SK-N-SH (cell line): ENCODE results near the gene SIGLEC12. TPM values are rescaled to one million over a fixed set of nuclear protein-coding genes. Genes with fewer than 3 reads are reported as not detected.

Experiments
- CTCF ChIA-PET: fragments of 300-600, 350-600 bp; formaldehyde crosslinking; extraction: SDS; loops from one replicate; lab custom pipeline; 2021; lab: Yijun Ruan, JAX
- POLR2A ChIA-PET: fragments of 350-600 bp; sonication (Branson Sonifier 250); formaldehyde crosslinking; extraction: SDS; loops from one replicate; lab custom pipeline; 2020; ENCODE audit warnings: antibody characterized with exemption, inconsistent platforms; lab: Yijun Ruan, JAX
- DNase-seq: peaks from one replicate; pipeline ENCODE4 v3.0.0; 2012
- H2AFZ ChIP-seq: fragments of 200-600 bp; sonication (generic); 2 replicates; pipeline ENCODE4 v1.8.1; 2016; ENCODE audit warnings: antibody characterized with exemption, mild to moderate bottlenecking, low read depth
- H3F3A ChIP-seq: fragments of 200-600 bp; sonication (generic); replicated peaks from 2 replicates; pipeline ENCODE3; 2016; ENCODE audit warnings: antibody characterized with exemption, mild to moderate bottlenecking; ENCODE audit not compliant: insufficient read depth
- H3K27ac ChIP-seq, 2 experiments: fragments of 200-500 bp in 1 of 2; fragments of 200-600 bp in 1 of 2; sonication (Bioruptor generic) in 1 of 2; sonication (generic), shearing (Covaris generic) in 1 of 2; 2 replicates each; pipeline versions ENCODE4 v1.5.1 to v1.6.1; 2014 to 2016; ENCODE audit warnings: low read depth in 2 of 2, inconsistent platforms in 1 of 2, low read length in 1 of 2, mild to moderate bottlenecking in 1 of 2, mixed read lengths in 1 of 2
- H3K27me3 ChIP-seq: fragments of 200-600 bp; sonication (generic), shearing (Covaris generic); 2 replicates; pipeline ENCODE4 v1.6.1; 2016; ENCODE audit warnings: mixed run types; ENCODE audit not compliant: insufficient read depth
- H3K36me3 ChIP-seq, 2 experiments: fragments of 200-500 bp in 1 of 2; fragments of 200-600 bp in 1 of 2; sonication (Bioruptor generic) in 1 of 2; sonication (generic) in 1 of 2; replicated peaks in 1 of 2; 2 replicates each; pipeline versions ENCODE3 to v1.5.1; 2014 to 2016; ENCODE audit warnings: low read length in 1 of 2, mild to moderate bottlenecking in 1 of 2; ENCODE audit not compliant: insufficient read depth in 2 of 2, control insufficient read depth in 1 of 2
- H3K4me1 ChIP-seq, 2 experiments: fragments of 200-500 bp in 1 of 2; fragments of 200-600 bp in 1 of 2; sonication (Bioruptor generic) in 1 of 2; sonication (generic), shearing (Covaris generic) in 1 of 2; 2 replicates each; pipeline versions ENCODE4 v1.5.1 to v1.6.1; 2014 to 2016; ENCODE audit warnings: low read depth in 1 of 2, low read length in 1 of 2, mixed run types in 1 of 2; ENCODE audit not compliant: insufficient read depth in 2 of 2, control insufficient read depth in 1 of 2
- H3K4me2 ChIP-seq: fragments of 200-600 bp; sonication (generic), shearing (Covaris generic); 2 replicates; pipeline ENCODE4 v1.6.1; 2017; ENCODE audit warnings: mixed run types
- H3K4me3 ChIP-seq, 2 experiments: fragments of 200-500 bp in 1 of 2; fragments of 200-600 bp in 1 of 2; sonication (Bioruptor generic) in 1 of 2; sonication (generic), shearing (Covaris generic) in 1 of 2; 2 replicates each; pipeline versions ENCODE4 v1.5.1 to v1.8.1; 2014 to 2016; ENCODE audit warnings: low read depth in 2 of 2, inconsistent platforms in 1 of 2, low read length in 1 of 2, mild to moderate bottlenecking in 1 of 2, mixed read lengths in 1 of 2, moderate library complexity in 1 of 2
- H3K79me2 ChIP-seq: fragments of 200-600 bp; sonication (generic); 2 replicates; pipeline ENCODE4 v1.8.1; 2017; ENCODE audit warnings: mild to moderate bottlenecking; ENCODE audit not compliant: insufficient read depth
- H3K9ac ChIP-seq: fragments of 200-600 bp; sonication (generic); 2 replicates; pipeline ENCODE4 v1.6.1; 2017; ENCODE audit warnings: mixed run types
- H3K9me2 ChIP-seq: fragments of 200-600 bp; sonication (generic); 2 replicates; pipeline ENCODE4 v1.6.1; 2017; ENCODE audit warnings: mixed run types
- H3K9me3 ChIP-seq: fragments of 200-600 bp; sonication (generic); 2 replicates; pipeline ENCODE4 v1.6.1; 2017; ENCODE audit warnings: mixed run types, mild to moderate bottlenecking, moderate library complexity
- H4K20me1 ChIP-seq: fragments of 200-600 bp; sonication (generic); 2 replicates; pipeline ENCODE4 v1.6.1; 2017; ENCODE audit warnings: mild to moderate bottlenecking, mixed run types; ENCODE audit not compliant: insufficient read depth
- FOXJ3 ChIP-seq: sonication (generic); formaldehyde crosslinking; IDR thresholded peaks from 2 replicates; pipeline ENCODE4 v1.5.1; 2020; ENCODE audit warnings: mild to moderate bottlenecking, missing genetic modification reagents
- FOXM1 ChIP-seq: IDR thresholded peaks from 2 replicates; pipeline ENCODE4 v1.4.0; 2012; ENCODE audit warnings: low read depth, mild to moderate bottlenecking
- IRF3 ChIP-seq: fragments of 150-350 bp; IDR thresholded peaks from 2 replicates; pipeline ENCODE4 v1.6.1; 2016; ENCODE audit warnings: mild to moderate bottlenecking, low read depth, low read length
- JUND ChIP-seq: IDR thresholded peaks from 2 replicates; pipeline ENCODE4 v1.4.0; 2012
- RAD21 ChIP-seq: IDR thresholded peaks from 2 replicates; pipeline ENCODE4 v1.6.1; 2012; ENCODE audit warnings: mild to moderate bottlenecking, low read length
- RCOR1 ChIP-seq: fragments of 150-350 bp; IDR thresholded peaks from 2 replicates; pipeline ENCODE4 v1.6.1; 2017; ENCODE audit warnings: antibody characterized with exemption, low read length
- RXRA ChIP-seq: IDR thresholded peaks from 2 replicates; pipeline ENCODE4 v1.4.0; 2012; ENCODE audit warnings: low read depth, mild to moderate bottlenecking, borderline replicate concordance
- TAF1 ChIP-seq: IDR thresholded peaks from 2 replicates; pipeline ENCODE4 v1.6.1; 2012; ENCODE audit warnings: low read depth, mild to moderate bottlenecking, low read length, moderate library complexity, borderline replicate concordance
- TEAD4 ChIP-seq: IDR thresholded peaks from 2 replicates; pipeline ENCODE4 v1.4.0; 2012; ENCODE audit warnings: mild to moderate bottlenecking, borderline replicate concordance; ENCODE audit not compliant: insufficient read depth
- USF2 ChIP-seq: fragments of 150-350 bp; IDR thresholded peaks from 2 replicates; pipeline ENCODE4 v1.6.1; 2017; ENCODE audit warnings: antibody characterized with exemption, low read length, low read depth, borderline replicate concordance
- ZBTB33 ChIP-seq: IDR thresholded peaks from 2 replicates; pipeline ENCODE4 v1.4.0; 2012; ENCODE audit warnings: low read depth, borderline replicate concordance
- WGBS: methylation state at CpG from one replicate; pipeline ENCODE4 v1.1.6; 2017; ENCODE audit warnings: low lambda C conversion rate; 5-methylcytosine and 5-hydroxymethylcytosine counted together
- polyA plus RNA-seq, 3 experiments: library from polyadenylated mRNA; depleted of rRNA; stranded (reverse); fragments of >200 nt; gene quantifications; 2 replicates each; pipeline ENCODE4 v1.2.3, GENCODE V29; 2012

The SIGLEC12 gene
- polyA plus RNA-seq, 1 of the 3 experiments (the other 2 are of a cell fraction), result not detected

GRCh38 chr19:51497666-51498065, 3.9 kb downstream of the SIGLEC12 start:
- H2AFZ ChIP-seq, result no peak overlapping the region
- H4K20me1 ChIP-seq, result no peaks in the 10 kb centered on the region
- no peaks in the 10 kb centered on the region for H3K36me3 ChIP-seq
- H3K9ac ChIP-seq, result no peak overlapping the region
- ChIA-PET POLR2A (no interaction called here), CTCF (interaction anchor here (3.1 kb wide), 1 partner anchor 18 kb away, joined by 10 read pairs; no protein-coding TSS in a partner anchor)
- WGBS, result 0% methylated on average over 3 of the region's 3 CpGs
- H3K4me2 ChIP-seq, result no peak overlapping the region
- no peaks in the 10 kb centered on the region for H3K9me3 ChIP-seq
- H3K4me1 ChIP-seq, result no peaks in the 10 kb centered on the region
- H3K27me3 ChIP-seq, result peaks cover 6% of the 10 kb centered on the region; the same call in 1 of the 2 replicates
- DNase-seq, result no peak
- H3K4me3 ChIP-seq, result no peak overlapping the region
- H3K79me2 ChIP-seq, result no peaks in the 10 kb centered on the region
- H3K27ac ChIP-seq, result no peak overlapping the region
- H3K9me2 ChIP-seq, result no peaks in the 10 kb centered on the region
- H3F3A ChIP-seq, result no peaks in the 10 kb centered on the region
- TF ChIP-seq FOXM1 (no peak), TAF1 (no peak), ZBTB33 (no peak), RXRA (no peak), USF2 (no peak), TEAD4 (no peak), IRF3 (no peak), FOXJ3 (CRISPR knock-in tag) (no peak)

- POLR2A ChIA-PET, result no interaction called here
- no peaks in the 10 kb centered on the region for H3K9me3 ChIP-seq
- no peaks in the 10 kb centered on the region for H3K4me1 ChIP-seq
- H3K4me3 ChIP-seq, result no peak overlapping the region
- no peaks in the 10 kb centered on the region for H3K9me2 ChIP-seq
- peaks cover 6% of the 10 kb centered on the region; the same call in 1 of the 2 replicates for H3K27me3 ChIP-seq
- WGBS, result 0% methylated on average over 2 of the region's 2 CpGs
- no peak overlapping the region for H3K9ac ChIP-seq
- H2AFZ ChIP-seq, result no peak overlapping the region
- no peak for DNase-seq
- H3K4me2 ChIP-seq, result no peak overlapping the region
- H3F3A ChIP-seq, result no peaks in the 10 kb centered on the region
- H3K27ac ChIP-seq, result no peak overlapping the region
- H4K20me1 ChIP-seq, result no peaks in the 10 kb centered on the region
- no peaks in the 10 kb centered on the region for H3K36me3 ChIP-seq
- CTCF ChIA-PET, result no interaction called here
- H3K79me2 ChIP-seq, result no peaks in the 10 kb centered on the region
- no peak for TF ChIP-seq JUND
- TF ChIP-seq FOXJ3 (CRISPR knock-in tag), result no peak
- no peak for TF ChIP-seq RAD21
- no peak for TF ChIP-seq RCOR1
These were observed 7.8 kb downstream of the SIGLEC12 start for GRCh38 chr19:51493776-51494175.
